ENCODE results near the gene CPLANE1. TPM values are rescaled to one million over a fixed set of nuclear protein-coding genes. Genes with fewer than 3 reads are reported as not detected.

The CPLANE1 gene
- total RNA-seq, 1 experiment from 2014 or later: 15.3 TPM

DNA sequence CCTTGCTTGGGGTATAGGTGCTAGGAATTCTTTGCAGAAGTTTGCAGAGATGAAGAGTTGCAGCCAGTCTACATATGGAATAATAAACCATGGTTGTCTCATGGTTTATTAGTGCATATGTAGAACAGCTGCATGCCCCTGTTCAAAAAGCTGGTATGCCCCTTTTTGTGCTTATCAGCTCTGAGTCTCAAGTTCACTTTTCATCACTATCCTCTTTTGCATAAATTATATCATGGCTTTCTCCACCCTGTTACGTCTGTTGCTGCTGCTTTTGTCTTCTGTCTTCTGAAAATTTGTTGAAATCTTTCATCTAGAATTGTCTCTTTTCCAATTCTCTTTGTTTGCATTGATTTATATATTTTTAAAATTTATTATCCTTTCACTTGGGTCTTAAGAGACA is 172.0 kb downstream of the CPLANE1 start:
- no peaks in the 10 kb centered on the region for H3K27me3 ChIP-seq (replicated peaks; ENCODE audit: control insufficient read depth, insufficient read depth, low read length)
- no peaks in the 10 kb centered on the region for H3K36me3 ChIP-seq (ENCODE audit: control insufficient read depth, insufficient read depth, low read length)
- POLR2A ChIA-PET: no interaction called here
- Mint-ChIP-seq H3K27ac (ENCODE audit: unreplicated experiment) (no peak overlapping the region), H3K36me3 (ENCODE audit: insufficient read depth, unreplicated experiment) (peaks cover 12% of the 10 kb centered on the region), H3K4me3 (ENCODE audit: unreplicated experiment) (no peak overlapping the region), H3K4me1 (ENCODE audit: low read depth, unreplicated experiment) (no peaks in the 10 kb centered on the region), H3K9me3 (ENCODE audit: unreplicated experiment) (no peaks in the 10 kb centered on the region), H3K27me3 (ENCODE audit: insufficient read depth, unreplicated experiment) (no peaks in the 10 kb centered on the region)
- H3K9me3 ChIP-seq: 0 out of 2 replicates have a peak, but pooled peaks cover 2% of the 10 kb centered on the region
- TF ChIP-seq, protein P1, sequence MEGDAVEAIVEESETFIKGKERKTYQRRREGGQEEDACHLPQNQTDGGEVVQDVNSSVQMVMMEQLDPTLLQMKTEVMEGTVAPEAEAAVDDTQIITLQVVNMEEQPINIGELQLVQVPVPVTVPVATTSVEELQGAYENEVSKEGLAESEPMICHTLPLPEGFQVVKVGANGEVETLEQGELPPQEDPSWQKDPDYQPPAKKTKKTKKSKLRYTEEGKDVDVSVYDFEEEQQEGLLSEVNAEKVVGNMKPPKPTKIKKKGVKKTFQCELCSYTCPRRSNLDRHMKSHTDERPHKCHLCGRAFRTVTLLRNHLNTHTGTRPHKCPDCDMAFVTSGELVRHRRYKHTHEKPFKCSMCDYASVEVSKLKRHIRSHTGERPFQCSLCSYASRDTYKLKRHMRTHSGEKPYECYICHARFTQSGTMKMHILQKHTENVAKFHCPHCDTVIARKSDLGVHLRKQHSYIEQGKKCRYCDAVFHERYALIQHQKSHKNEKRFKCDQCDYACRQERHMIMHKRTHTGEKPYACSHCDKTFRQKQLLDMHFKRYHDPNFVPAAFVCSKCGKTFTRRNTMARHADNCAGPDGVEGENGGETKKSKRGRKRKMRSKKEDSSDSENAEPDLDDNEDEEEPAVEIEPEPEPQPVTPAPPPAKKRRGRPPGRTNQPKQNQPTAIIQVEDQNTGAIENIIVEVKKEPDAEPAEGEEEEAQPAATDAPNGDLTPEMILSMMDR (IDR thresholded peaks at IDR 0.05; ENCODE audit: insufficient read depth in 1 of 2, low read depth in 1 of 2, low read length in 1 of 2, severe bottlenecking in 1 of 2, unreplicated experiment in 1 of 2): no peak
- CTCF ChIA-PET: no interaction called here
- intact Hi-C loops (cut with micrococcal nuclease; ENCODE audit: unreplicated experiment): no loop called here
- DNase-seq: no peak
- H3K4me1 ChIP-seq: no peaks in the 10 kb centered on the region
- BruUV-seq (replicated peaks): no TSS peak
- H3K4me3 ChIP-seq (ENCODE audit: low read depth, low read length): no peak overlapping the region

DNA sequence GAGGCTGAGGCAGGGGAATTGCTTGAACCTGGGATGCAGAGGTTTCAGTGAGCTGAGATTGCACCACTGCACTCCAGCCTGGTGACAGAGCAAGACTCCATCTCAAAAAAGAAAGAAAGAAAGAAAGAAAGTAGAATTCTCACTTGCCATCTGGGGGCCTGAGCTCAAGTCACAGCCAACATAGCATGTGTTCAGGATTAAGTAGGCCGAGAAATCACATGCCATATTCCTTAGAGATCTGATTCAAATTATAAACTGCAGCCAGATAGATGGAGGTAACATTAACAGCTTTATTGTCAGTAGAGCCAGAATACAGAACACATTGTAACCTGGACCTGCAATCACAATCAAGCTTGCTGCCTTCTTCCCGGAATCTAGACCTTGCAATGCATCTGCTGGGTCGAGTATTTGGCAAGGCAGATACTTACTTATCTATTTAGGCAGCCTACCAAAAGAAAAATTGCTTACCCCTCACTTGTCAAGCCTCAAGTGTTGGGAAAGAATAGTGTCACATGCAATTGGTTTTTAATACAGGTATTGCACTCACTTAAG is 173.7 kb downstream of the CPLANE1 start:
- H3K36me3 Mint-ChIP-seq (ENCODE audit: insufficient read depth, unreplicated experiment): peaks cover 12% of the 10 kb centered on the region
- intact Hi-C loops (cut with micrococcal nuclease; ENCODE audit: unreplicated experiment): no loop called here
- ChIA-PET POLR2A (no interaction called here), CTCF (no interaction called here)
- H3K27me3 Mint-ChIP-seq (ENCODE audit: insufficient read depth, unreplicated experiment): no peaks in the 10 kb centered on the region
- Histone ChIP-seq H3K36me3 (ENCODE audit: control insufficient read depth, insufficient read depth, low read length) (no peaks in the 10 kb centered on the region), H3K9me3 (0 out of 2 replicates have a peak, but pooled peaks cover 2% of the 10 kb centered on the region), H3K4me3 (ENCODE audit: low read depth, low read length) (no peak overlapping the region), H3K27me3 (replicated peaks; ENCODE audit: control insufficient read depth, insufficient read depth, low read length) (no peaks in the 10 kb centered on the region), H3K4me1 (no peaks in the 10 kb centered on the region)
- H3K27ac Mint-ChIP-seq (ENCODE audit: unreplicated experiment): no peak overlapping the region
- H3K4me3 Mint-ChIP-seq (ENCODE audit: unreplicated experiment): no peak overlapping the region
- TF ChIP-seq, protein P1 (IDR thresholded peaks at IDR 0.05; ENCODE audit: insufficient read depth in 1 of 2, low read depth in 1 of 2, low read length in 1 of 2, severe bottlenecking in 1 of 2, unreplicated experiment in 1 of 2): no peak
- DNase-seq: no peak
- H3K4me1 Mint-ChIP-seq (ENCODE audit: low read depth, unreplicated experiment): no peaks in the 10 kb centered on the region
- H3K9me3 Mint-ChIP-seq (ENCODE audit: unreplicated experiment): no peaks in the 10 kb centered on the region
- no TSS peak for BruUV-seq (replicated peaks)

DNA sequence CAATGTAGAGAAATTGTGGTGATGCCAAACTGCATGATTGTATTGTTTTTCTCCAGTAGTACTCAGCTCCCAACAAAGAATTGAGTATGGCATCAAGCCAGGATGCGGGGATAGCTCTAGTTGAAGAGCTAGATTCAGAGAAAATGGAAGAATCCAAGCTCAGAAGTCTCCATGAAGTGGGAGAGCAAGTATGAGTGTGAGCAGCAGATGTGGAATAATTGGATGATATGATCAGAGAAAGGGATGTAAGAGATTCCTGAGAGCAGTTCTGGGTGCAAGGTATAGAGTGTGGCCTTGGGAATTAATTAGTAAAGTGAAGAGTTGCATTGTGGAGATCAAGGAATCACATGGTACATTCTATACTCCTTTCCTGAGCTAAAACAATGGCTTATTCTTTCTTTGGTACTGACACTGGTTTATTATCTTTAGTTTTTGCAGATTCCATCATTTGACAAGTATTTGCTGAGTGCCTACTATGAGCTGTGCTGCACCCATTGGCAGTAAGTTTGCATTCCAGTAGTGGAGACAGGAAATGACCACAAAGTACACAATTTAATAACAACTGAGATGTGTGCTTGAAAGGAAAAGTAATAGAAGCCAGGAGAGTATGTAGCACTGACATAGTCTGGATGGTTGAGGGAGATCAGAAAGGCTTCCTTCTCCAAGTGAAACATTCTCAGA is 177.1 kb downstream of the CPLANE1 start:
- H3K9me3 ChIP-seq: no peaks in the 10 kb centered on the region
- TF ChIP-seq, protein P1 (IDR thresholded peaks at IDR 0.05; ENCODE audit: insufficient read depth in 1 of 2, low read depth in 1 of 2, low read length in 1 of 2, severe bottlenecking in 1 of 2, unreplicated experiment in 1 of 2): no peak
- H3K4me3 ChIP-seq (ENCODE audit: low read depth, low read length): no peak overlapping the region
- no peaks in the 10 kb centered on the region for H3K27me3 ChIP-seq (replicated peaks; ENCODE audit: control insufficient read depth, insufficient read depth, low read length)
- DNase-seq: no peak
- Mint-ChIP-seq H3K4me3 (ENCODE audit: unreplicated experiment) (no peak overlapping the region), H3K4me1 (ENCODE audit: low read depth, unreplicated experiment) (no peaks in the 10 kb centered on the region), H3K36me3 (ENCODE audit: insufficient read depth, unreplicated experiment) (peaks cover 5% of the 10 kb centered on the region), H3K27ac (ENCODE audit: unreplicated experiment) (no peak overlapping the region), H3K27me3 (ENCODE audit: insufficient read depth, unreplicated experiment) (no peaks in the 10 kb centered on the region), H3K9me3 (ENCODE audit: unreplicated experiment) (no peaks in the 10 kb centered on the region)
- no TSS peak for BruUV-seq (replicated peaks)
- no peaks in the 10 kb centered on the region for H3K36me3 ChIP-seq (ENCODE audit: control insufficient read depth, insufficient read depth, low read length)
- no peaks in the 10 kb centered on the region for H3K4me1 ChIP-seq
- intact Hi-C loops (cut with micrococcal nuclease; ENCODE audit: unreplicated experiment): no loop called here
- ChIA-PET POLR2A (no interaction called here), CTCF (no interaction called here)
